CD4-positive, alpha-beta T cell (primary cell): ENCODE measurements around the gene FAM72B. TPM values are rescaled to one million over a fixed set of nuclear protein-coding genes. Genes with fewer than 3 reads are reported as not detected.
"Not testable (repeated sequence)": the region's sequence is repeated elsewhere in the genome, so short reads cannot be mapped to it uniquely, and the experiment has no call there.

Experiments
- ATAC-seq: fragments of 200-7000 bp; cut with Tn5 transposase; one replicate; pipeline ENCODE4 v1.10.0; 2022; ENCODE audit warnings: mild to moderate bottlenecking; ENCODE audit not compliant: poor library complexity
- CTCF ChIA-PET: fragments of 350-600 bp; sonication (Branson Sonifier 250); formaldehyde crosslinking; loops from one replicate; lab custom pipeline; 2021; ENCODE audit warnings: antibody characterized with exemption, inconsistent platforms; lab: Charles Lee
- POLR2A ChIA-PET: fragments of 350-600 bp; sonication (Branson Sonifier 250); formaldehyde crosslinking; loops from one replicate; lab custom pipeline; 2021; ENCODE audit warnings: antibody characterized with exemption, inconsistent platforms; lab: Charles Lee
- DNase-seq, 14 experiments: peaks; one replicate each; pipeline ENCODE4 v3.0.0-alpha.2; 2013 to 2020; ENCODE audit warnings: mixed read lengths in 2 of 14
- H3K27ac ChIP-seq, 2 donors: one replicate each; pipeline versions ENCODE4 v1.5.1 to v1.7.0; 2013; ENCODE audit warnings: low read length in 2 of 2, low read depth in 1 of 2, mild to moderate bottlenecking in 1 of 2
- H3K27me3 ChIP-seq, 2 experiments: 1 replicate in 1 of 2; 2 replicates in 1 of 2; pipeline versions ENCODE4 v1.6.1 to v1.7.0; 2013; ENCODE audit warnings: low read length in 2 of 2, control low read depth in 1 of 2, mild to moderate bottlenecking in 1 of 2, moderate library complexity in 1 of 2; ENCODE audit not compliant: insufficient read depth in 2 of 2, control insufficient read depth in 1 of 2
- H3K36me3 ChIP-seq: one replicate; pipeline ENCODE4 v1.6.1; 2013; ENCODE audit warnings: low read length, control low read depth; ENCODE audit not compliant: insufficient read depth
- H3K4me1 ChIP-seq: one replicate; pipeline ENCODE4 v1.6.1; 2013; ENCODE audit warnings: low read length, control low read depth; ENCODE audit not compliant: insufficient read depth
- H3K4me3 ChIP-seq: one replicate; pipeline ENCODE4 v1.5.1; 2013; ENCODE audit warnings: mild to moderate bottlenecking, low read length, moderate library complexity
- H3K9me3 ChIP-seq, 2 experiments: 1 replicate in 1 of 2; 2 replicates in 1 of 2; pipeline versions ENCODE4 v1.6.1 to v1.7.0; 2013; ENCODE audit warnings: low read length in 2 of 2, mild to moderate bottlenecking in 2 of 2, control low read depth in 1 of 2, moderate library complexity in 1 of 2; ENCODE audit not compliant: control insufficient read depth in 1 of 2, insufficient read depth in 1 of 2
- H3K27ac Mint-ChIP-seq: one replicate; pipeline ENCODE4 v1.8.0; 2020; ENCODE audit warnings: mixed read lengths
- H3K27me3 Mint-ChIP-seq: one replicate; pipeline ENCODE4 v1.8.0; 2021; ENCODE audit warnings: mixed read lengths
- H3K36me3 Mint-ChIP-seq: one replicate; pipeline ENCODE4 v1.8.0; 2021; ENCODE audit warnings: low read depth, mixed read lengths
- H3K4me1 Mint-ChIP-seq: one replicate; pipeline ENCODE4 v1.8.0; 2021; ENCODE audit warnings: low read depth, mixed read lengths
- H3K4me3 Mint-ChIP-seq: one replicate; pipeline ENCODE4 v1.8.0; 2020; ENCODE audit warnings: mild to moderate bottlenecking, mixed read lengths
- H3K9me3 Mint-ChIP-seq: one replicate; pipeline ENCODE4 v1.8.0; 2020; ENCODE audit warnings: mixed read lengths
- intact Hi-C, 2 experiments: fragments of 100-400 bp; cut with DNase I in 1 of 2; cut with micrococcal nuclease in 1 of 2; formaldehyde crosslinking; loops; one replicate each; pipeline versions ENCODE4 v1.15.1 to v1.9.0; 2023 to 2025; cut with DNase I, micrococcal nuclease
- total RNA-seq, 174 experiments: library from RNA in 2 of 174; stranded (reverse) in 2 of 174; gene quantifications; one replicate each; pipeline ENCODE4 v1.2.3 and lab custom pipeline; 2021 to 2026

The FAM72B gene
- total RNA-seq, 2 experiments from 2014 or later = 0.47 to 1.1 TPM

DNA sequence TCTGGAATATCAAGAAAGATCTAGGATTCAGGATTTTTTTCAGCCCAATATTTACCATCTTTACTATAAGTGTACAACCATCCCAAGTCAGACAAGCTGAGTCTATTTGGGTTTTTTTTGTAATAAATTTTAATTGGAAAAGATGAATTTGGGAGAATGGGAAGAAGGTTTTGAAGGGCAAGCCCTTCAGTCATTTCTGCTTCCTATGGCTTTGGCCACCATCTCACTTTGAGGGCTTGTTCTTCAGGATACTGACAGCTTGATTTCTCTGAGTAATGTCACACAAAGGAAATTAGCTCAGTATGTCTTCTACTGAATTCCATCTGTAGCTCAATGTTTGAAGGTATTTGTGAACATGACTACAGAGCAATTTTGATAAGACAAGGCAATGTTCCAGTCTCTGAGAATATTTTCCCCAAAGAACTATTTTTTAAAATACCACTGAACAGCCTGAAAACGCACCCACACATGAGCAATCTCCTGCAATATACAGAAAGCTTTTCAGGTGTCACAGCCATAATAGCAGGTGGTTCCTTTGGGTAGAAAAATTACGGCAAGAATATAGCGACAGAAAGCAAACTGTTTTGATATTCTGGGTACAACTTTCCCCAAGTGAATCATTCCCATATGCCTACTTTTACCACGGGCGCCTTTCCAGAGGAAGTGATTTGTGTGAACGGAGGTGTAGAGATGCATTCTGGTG is 22.8 kb downstream of the FAM72B start:
- DNase-seq, intact Hi-C loops, H3K27ac ChIP-seq, ATAC-seq, H3K27me3 ChIP-seq, H3K9me3 ChIP-seq, POLR2A ChIA-PET, H3K27me3 Mint-ChIP-seq, H3K4me3 Mint-ChIP-seq, H3K4me1 ChIP-seq, H3K36me3 ChIP-seq, CTCF ChIA-PET, H3K4me3 ChIP-seq, H3K9me3 Mint-ChIP-seq, H3K4me1 Mint-ChIP-seq, H3K36me3 Mint-ChIP-seq, H3K27ac Mint-ChIP-seq: not testable (repeated sequence)

DNA sequence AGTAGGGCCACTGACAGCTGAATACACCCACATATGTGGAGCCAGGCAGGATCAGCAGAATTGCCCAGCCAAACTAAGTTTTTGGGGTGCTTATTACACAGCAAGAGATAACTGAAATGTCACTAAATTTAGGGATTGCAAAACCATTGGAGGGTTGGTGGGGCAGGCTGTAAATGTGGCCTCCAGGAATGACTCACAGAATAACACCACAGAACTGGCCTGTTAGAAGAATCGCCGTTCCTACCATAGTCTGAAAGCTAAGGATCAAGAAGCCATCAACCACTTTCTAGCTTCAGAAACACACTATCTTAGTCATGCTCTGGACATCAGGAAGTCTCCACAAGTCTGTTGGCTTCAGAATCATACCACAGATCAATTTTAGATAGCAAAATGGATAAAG is 24.0 kb downstream of the FAM72B start:
- intact Hi-C loops, POLR2A ChIA-PET, H3K4me1 Mint-ChIP-seq, H3K36me3 ChIP-seq, DNase-seq, ATAC-seq, H3K27ac Mint-ChIP-seq, CTCF ChIA-PET, H3K27me3 ChIP-seq, H3K9me3 ChIP-seq, H3K27ac ChIP-seq, H3K36me3 Mint-ChIP-seq, H3K4me3 ChIP-seq, H3K27me3 Mint-ChIP-seq, H3K9me3 Mint-ChIP-seq, H3K4me3 Mint-ChIP-seq, H3K4me1 ChIP-seq: not testable (repeated sequence)

DNA sequence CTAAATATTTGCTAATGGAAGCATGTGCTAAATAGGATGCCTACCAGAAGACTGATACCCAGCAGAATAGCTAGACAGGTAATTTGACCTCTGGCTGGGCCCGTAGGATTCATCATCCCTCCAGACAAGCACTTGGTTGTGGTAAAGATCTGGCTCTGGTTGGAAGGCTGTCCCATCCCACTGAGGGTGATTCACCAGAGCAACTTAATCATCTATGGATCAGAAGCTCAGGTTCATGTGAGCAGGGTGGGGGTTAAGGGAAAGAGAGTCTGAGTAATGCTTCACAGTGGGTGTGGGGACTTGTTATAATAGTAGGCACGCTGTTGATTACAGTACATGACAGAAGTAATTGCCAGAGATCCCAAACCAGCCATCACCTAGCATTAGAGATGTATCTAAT is 26.5 kb downstream of the FAM72B start:
- DNase-seq, H3K36me3 Mint-ChIP-seq, H3K4me1 ChIP-seq, H3K27me3 Mint-ChIP-seq, H3K9me3 Mint-ChIP-seq, H3K27me3 ChIP-seq, H3K36me3 ChIP-seq, H3K4me3 ChIP-seq, ATAC-seq, H3K9me3 ChIP-seq, CTCF ChIA-PET, H3K4me3 Mint-ChIP-seq, H3K27ac ChIP-seq, H3K4me1 Mint-ChIP-seq, H3K27ac Mint-ChIP-seq, POLR2A ChIA-PET, intact Hi-C loops: not testable (repeated sequence)

DNA sequence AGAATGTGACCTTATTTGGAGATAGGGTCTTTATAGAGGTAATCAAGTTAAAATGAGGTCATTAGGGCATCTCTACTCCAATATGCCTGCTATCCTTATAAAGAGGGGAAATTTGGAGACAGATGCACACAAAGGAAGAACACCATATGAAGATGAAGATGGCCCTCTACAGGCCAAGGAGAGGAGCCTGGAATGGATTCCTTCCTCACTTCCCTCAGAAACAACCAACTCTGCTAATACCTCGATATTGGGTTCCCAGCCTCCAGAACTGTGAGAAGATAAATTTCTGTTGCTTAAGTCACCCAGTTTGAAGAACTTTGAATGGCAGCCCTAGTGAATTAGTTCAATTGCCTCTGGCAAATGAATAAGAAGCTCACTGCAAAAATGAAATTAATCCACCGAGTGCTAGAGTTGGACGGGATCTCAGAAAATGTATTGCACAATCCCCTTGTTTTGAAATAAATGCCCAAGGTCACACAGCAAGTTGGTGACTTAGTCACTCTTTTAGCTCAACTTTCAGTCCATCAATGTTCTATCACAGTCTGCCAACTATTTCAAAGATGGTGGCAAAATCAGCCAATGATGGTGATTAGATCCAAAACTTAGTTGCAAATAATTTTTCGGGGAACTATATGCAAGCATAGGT is 27.1 kb downstream of the FAM72B start:
- H3K4me3 ChIP-seq, H3K4me3 Mint-ChIP-seq, CTCF ChIA-PET, H3K9me3 ChIP-seq, H3K4me1 Mint-ChIP-seq, H3K4me1 ChIP-seq, H3K9me3 Mint-ChIP-seq, H3K27me3 Mint-ChIP-seq, H3K27ac Mint-ChIP-seq, DNase-seq, H3K36me3 Mint-ChIP-seq, ATAC-seq, intact Hi-C loops, H3K36me3 ChIP-seq, H3K27me3 ChIP-seq, H3K27ac ChIP-seq, POLR2A ChIA-PET: not testable (repeated sequence)

DNA sequence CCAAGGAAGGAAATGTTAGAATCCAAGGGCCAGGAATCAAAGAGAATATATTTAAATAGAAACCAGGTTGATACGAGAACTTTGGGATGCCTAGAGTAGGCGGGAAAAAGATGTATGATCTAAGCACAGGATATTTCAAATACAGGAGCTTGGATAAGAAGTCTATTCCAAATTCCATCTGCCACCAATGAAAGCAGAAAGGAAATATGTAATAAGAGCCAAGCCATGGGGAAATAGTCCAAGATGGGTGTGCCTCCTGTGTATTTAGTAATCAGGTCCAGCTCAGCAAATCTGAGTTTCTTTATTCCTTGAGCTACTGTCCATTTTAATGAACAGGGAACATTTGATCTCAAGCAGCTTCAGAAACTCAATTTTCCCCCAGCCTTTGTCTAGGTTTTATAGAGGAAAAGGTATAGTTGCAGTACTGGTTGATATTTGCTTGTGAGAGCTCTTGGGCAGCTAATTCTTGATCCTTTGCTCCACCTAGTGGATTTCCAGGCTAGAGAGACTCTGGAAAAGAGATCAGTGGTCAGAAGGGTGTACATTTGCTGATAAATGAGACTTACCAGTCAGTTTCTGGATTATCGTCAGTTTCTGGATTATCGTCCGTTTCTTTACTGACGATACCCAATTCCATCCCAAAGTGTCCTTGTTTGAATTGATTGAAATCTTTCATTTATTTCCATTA is 28.3 kb downstream of the FAM72B start:
- ATAC-seq, H3K9me3 Mint-ChIP-seq, POLR2A ChIA-PET, H3K36me3 ChIP-seq, H3K9me3 ChIP-seq, H3K4me1 Mint-ChIP-seq, DNase-seq, H3K27ac Mint-ChIP-seq, H3K4me1 ChIP-seq, H3K4me3 ChIP-seq, H3K27me3 Mint-ChIP-seq, H3K27ac ChIP-seq, intact Hi-C loops, CTCF ChIA-PET, H3K36me3 Mint-ChIP-seq, H3K4me3 Mint-ChIP-seq, H3K27me3 ChIP-seq: not testable (repeated sequence)

DNA sequence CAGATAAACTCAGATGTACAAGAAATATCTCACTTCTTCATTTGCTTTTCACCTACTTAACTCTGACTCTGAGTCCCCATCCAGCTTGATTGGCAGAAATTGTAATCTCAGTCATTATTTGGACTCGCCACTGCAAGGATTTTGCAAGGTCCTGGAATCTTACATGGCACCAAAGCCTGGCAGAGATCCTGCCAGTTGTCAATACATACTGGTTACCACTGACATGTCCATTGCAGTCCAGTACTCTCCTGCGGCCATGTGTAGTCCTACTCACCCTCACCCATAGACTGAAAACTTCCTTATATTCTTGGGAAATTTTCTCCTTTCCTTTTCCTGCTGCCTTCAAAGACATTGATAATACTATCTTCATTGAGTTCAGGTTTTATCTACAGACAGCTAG is 29.3 kb downstream of the FAM72B start:
- ATAC-seq, intact Hi-C loops, H3K27me3 Mint-ChIP-seq, H3K4me1 ChIP-seq, DNase-seq, H3K4me3 Mint-ChIP-seq, POLR2A ChIA-PET, H3K36me3 ChIP-seq, H3K27ac Mint-ChIP-seq, H3K9me3 Mint-ChIP-seq, H3K36me3 Mint-ChIP-seq, H3K27ac ChIP-seq, H3K27me3 ChIP-seq, H3K9me3 ChIP-seq, H3K4me1 Mint-ChIP-seq, CTCF ChIA-PET, H3K4me3 ChIP-seq: not testable (repeated sequence)

DNA sequence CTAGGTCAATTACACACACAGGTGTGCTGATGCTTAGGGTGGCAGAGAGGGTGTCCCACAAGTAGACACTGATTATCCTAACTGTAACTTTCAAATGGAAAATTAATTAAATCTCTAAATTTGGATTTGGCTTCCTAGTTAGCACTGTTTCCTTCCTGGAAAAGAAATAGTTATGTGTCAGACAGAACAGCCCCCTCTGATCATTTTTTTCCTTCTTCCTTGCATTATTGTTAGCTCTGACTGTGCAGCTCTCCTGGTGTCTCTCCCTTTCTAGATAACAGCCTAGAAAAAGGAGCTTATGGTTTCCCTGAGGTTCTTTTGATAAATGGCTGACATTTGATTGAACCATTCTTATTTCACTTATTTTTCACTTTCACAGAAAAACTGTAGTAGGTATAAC is 31.4 kb downstream of the FAM72B start:
- H3K27me3 ChIP-seq, DNase-seq, H3K4me1 ChIP-seq, H3K27ac Mint-ChIP-seq, H3K9me3 Mint-ChIP-seq, H3K9me3 ChIP-seq, ATAC-seq, POLR2A ChIA-PET, H3K36me3 Mint-ChIP-seq, H3K36me3 ChIP-seq, H3K4me1 Mint-ChIP-seq, H3K4me3 ChIP-seq, intact Hi-C loops, H3K27me3 Mint-ChIP-seq, CTCF ChIA-PET, H3K27ac ChIP-seq, H3K4me3 Mint-ChIP-seq: not testable (repeated sequence)
